GM19035 (cell line): ENCODE data around the gene SERPINA12.

ENCODE experiments used
- ATAC-seq: cut with Tn5 transposase; IDR thresholded peaks from one replicate; pipeline ENCODE4 v1.9.1; 2021; ENCODE audit not compliant: unreplicated experiment

Gene SERPINA12

DNA sequence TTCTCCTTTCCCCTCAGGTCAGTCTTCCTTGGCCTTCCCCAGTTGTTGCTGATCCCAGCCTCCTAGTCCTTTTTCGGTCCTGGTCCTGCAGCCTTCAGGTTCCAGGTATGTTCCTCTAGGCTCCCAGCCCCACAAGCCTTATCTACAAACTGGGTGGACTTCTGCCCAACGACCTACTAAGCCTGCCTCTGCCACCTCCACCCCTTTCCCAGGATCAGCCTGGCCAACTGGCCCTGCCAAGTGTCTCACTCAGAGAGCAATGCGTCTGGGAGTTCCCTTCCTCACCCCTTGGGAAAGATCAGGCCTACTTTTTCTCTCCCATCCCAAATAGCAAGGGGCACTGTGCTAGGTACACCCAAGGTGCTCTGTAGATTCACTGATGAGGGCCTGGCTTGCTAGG lies at the start of gene SERPINA12:
Gene SERPINA12 (minus strand): TSS at position 114 of the 400 bp plus-strand sequence. CDS start 11,072 bp downstream, outside the sequence.
- no peak for ATAC-seq

DNA sequence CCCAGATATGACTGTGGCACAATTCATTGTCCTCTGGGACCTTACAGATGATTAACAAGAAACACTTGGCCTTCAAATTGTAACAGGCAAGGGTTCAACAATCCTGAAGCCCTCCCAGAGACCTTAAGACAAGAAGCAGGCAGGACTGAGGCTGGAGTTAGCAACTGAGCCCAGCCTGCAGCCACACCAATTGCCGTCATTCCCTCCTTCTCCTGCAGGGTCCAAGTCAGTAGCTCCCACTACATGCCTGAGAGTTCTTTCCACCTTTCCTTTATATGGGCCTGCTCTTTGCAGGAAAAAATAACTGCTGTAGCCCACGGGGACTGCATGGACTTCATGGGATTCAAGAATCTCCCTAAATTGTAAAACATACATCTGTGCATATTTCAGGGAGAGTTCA lies 49.6 kb upstream of the SERPINA12 start:
- ATAC-seq, result no peak

DNA sequence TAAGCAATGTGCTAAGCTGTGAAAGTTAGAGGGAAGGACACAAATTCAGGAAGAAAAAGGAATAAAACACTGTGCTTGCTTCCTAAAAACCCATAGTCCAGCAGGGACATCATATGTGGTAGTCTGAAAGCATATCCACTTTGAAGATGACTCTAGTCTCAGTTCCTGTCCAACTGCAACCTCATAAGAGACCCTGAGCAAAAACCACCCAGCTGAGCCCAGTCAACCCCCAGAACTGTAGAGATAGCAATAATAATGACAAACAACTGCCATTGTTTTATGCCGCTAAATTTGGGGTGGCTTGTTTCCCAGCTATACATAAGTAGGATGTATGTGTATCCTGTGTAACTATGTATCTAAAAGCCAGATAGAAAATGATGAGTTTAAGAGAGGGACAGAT lies 48.1 kb upstream of the SERPINA12 start:
- ATAC-seq, result no peak

DNA sequence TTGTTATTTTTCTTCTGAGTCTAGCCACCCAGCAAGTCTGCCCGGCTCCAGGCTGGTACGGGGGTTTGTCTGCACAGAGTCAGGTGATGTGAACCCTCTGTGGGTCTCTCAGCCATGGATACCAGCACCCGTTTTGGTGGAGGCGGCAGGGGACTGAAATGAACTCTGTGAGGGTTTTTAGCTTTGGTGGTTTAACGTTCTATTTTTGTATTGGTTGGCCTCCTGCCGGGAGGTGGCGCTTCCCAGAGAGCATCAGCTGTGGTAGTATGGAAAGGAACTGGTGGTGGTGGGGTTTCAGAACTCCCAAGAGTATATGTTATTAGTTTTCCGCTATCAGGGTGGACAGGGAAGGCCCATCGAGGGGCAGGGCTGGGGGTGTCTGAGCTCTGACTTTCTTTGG lies 46.7 kb upstream of the SERPINA12 start:
- no peak for ATAC-seq

GRCh38 chr14:94550041-94550440 lies 40.8 kb upstream of the SERPINA12 start:
- ATAC-seq, result no peak

DNA sequence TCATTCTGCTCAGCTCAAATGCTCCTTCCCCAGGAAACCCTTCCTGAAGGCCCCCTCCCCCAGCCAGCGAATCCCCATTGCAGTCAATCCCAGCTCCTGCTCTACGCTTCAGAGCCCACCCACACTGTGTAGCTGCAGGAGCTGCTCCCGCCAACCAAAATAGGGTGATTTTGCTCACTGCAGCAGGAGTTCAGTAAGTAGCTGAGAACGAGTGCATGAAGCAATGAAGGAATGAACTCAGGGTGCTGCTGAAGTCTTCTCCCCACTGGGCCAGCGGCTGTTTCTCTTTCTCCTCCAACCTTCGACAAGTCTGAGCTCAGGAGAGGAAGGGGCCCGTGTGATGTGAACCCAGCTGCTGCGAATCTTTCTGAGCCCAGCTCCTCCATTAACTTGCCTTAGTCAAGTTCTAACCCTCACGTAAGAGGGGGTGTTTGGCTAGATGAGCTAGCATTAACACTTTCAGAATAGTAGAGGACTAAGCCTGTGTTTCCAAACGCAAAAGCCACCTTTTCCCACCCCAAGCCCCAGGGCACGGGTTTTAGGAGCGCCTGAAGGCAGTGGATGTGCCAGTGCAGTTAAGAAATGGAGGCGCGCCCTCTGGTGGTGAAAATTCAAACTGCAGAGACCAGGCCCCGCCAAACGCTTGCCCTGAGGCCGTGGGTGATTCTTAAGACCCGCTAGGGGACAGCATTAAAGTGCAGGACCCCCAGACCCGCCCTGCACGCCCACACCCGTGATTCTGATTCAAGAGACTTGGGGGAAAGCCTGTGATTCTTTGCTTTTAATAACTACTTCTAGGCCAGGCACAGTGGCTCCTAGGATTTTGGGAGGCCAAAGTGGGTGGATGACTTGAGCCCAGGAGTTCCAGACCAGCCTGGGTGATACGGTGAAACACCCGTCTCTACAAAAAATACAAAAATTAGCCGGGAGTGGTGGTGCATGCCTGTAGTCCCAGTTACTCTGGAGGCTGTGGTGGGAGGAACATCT lies 40.0 kb upstream of the SERPINA12 start:
- peak; percentile 60 for ATAC-seq

DNA sequence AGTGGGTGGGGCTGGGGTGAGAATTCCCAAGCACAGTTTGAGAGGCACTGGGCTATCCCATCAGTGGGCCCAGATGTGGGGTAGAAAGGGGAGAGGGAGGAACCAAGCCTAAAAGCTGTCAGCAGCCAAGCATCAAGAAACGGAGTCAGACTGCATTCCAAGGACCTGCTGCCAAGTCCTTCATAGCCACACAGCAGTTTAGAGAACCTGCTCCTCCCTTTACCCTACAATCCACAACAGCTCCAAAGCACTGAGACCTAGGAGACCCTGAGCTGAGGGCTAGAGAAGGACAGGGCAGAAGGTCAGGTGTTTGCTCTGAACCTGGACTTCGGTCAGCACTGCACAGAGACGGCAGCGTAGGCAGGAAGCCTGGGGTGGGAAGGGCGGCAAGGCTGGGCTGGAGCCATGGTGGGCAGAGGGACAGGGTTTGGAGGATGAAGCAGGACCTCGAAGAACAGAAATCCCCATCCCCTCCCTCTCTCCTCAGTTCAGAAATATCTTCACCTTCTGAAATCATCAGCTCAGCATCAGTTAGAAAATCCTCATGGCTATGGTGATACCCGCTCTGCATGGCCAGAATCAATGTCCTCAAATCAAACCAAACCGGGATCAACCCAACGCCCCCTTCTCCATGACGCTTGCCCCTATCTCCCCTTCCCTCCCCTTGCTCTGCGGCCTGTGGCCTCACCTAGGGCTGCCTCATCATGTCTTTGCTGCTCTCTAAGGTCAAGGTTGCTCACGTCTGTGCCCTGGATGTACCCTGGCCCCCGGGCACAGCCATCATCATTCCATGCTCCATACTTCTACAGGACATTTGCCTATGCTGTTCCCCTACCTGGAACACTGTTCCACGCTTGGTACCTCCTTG lies 39.1 kb upstream of the SERPINA12 start:
- ATAC-seq, result no peak

- no peak for ATAC-seq
Observed at GRCh38 chr14:94547726-94548125, 38.5 kb upstream of the SERPINA12 start.

- no peak for ATAC-seq
Observed at GRCh38 chr14:94547151-94547680, 37.9 kb upstream of the SERPINA12 start.

DNA sequence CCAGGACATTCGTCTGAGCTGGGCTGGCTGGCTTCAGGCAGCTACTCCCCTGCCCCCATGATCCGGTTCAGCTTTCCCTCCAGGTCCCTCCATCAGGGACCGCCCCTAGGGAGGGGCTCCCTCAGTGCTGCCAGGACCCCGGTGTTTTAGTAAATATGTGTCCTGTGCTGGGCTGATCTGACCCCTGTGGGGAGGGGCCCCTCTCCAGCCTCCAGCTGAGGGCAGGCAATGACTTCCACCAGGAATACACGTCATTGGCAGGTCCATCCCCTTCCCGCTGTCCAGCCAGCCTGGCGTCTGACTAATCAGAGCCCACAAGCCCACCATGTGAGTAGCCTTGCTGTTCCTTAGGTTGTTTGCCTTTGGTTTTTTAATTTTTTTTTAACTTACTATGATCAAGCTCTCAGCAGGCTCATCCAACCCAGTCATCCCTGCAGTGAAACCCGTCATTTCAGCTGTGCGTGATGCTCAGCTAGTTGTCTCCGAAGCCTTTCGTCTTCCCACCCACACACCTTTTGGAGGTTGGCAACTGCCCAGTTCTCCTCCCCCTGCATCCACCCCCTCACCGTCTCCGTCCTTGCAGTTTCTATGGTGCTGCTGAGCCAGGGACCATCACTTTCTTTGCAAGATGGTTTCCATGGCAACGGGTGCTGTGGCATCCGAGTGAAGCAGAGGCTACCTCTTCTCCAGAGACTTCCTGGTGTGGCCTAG lies 36.0 kb upstream of the SERPINA12 start:
- no peak for ATAC-seq

DNA sequence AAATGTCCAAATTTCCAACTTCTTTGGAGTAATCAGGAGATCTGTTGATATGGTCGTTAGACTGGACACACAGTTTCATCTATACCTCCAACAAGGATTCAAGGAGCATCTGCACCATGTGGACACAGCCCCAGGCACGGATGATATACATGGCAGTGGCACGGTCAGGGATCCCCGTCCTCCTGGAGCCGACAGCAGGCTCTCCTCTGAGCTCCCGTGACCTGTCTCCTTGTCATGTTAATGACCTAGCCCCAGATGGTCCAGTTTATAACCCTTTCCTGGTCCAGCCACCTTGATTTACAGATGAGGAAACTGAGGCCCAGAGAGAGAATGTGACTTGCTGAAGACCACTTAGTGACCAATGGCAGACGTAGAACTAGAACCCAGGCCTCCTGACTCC lies 35.5 kb upstream of the SERPINA12 start:
- ATAC-seq, result no peak

DNA sequence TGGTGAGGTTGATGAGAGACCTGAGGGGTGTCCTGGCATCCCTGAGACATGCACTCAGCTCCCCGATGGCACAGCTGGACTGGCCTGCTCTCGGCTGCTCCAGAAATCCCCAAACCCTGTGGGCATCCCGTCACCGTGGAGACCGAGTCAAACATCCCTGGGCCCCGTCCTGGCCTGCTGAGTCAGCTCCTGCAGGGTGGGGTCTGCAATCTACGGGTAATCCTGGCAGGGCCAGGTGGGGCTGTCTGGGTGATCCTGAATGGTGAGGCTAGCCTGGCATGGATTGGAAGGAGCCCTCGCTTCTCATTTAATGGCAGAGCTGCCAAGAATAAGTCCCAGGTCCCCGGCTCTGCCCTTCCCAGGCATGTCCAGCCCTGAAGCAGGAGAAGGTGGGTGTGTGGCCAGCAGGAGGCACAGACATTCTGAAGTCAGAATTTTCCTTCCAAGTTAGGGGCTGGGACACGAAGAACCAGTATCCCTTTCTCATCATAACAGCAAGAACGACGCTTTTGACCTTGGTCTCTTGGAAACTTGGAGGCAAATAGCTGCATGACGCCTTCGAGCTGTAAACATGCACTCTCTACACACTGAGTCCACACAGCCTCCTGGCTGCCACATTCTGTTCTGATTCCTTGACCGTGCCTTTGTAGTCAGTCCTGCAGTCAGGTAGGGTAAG lies 34.3 kb upstream of the SERPINA12 start:
- ATAC-seq, result no peak

DNA sequence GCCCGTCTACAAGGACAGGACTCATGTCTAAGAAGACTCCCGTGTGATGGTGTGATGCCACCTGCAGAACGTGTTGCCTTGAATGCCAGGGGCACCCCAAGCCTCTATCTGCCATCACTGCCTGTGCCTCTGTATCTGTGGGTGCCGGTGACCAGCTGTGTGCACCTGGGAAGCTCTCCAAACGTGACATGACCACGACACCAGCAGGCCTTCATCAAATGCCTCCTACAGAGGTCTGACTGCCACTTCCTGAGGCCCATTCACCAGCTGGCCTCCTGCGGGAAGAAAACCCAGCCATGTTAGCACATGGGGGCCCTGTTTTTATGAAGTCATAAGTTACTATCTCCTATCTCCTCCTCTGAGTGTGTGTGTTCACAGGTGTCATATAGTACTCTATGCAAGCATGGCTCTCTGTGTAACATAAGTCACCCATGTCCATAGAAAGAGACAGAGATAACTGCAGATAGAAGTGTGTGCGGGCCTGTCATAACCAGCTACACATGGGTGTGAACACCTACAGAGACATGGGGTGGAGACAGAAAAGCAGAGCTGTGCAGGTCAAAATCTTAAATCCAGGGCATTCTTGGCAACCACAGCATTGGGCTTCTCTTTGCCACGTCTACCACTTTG lies 33.7 kb upstream of the SERPINA12 start:
- no peak for ATAC-seq

DNA sequence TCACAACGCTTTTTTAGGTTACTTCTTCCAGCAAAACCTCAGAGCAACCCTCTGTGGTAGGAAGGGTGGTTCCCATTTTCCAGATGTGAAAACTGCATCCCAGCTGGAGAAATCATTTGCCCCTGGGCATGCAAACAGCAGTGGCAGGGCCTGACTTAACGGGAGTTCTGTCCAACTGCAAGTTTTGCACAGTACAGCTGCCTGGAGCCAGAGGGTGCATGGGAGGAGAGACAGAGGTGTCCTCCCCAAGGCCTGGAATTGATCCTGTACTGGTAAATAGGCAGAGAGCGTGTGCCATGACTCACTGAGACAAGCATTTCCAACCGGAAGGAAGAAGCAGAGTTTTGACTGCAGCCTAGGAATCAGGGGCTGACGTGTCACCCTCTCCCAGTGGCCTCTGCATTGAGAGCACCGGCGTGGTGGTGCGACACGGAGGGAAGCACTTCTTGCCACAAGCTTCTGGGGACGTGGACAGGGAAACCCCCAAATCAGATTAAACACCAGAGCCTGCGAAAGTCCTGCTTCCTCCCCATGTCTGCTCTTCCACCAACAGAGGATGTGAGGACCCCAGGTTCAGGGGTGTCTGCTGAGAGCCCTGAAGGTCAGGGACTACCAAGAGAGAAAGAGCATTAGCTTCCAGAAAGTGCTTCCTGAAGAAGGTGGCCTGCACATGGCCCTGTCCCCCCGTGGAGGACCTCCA lies 33.0 kb upstream of the SERPINA12 start:
- no peak for ATAC-seq

GRCh38 chr14:94541234-94541975 lies 32.1 kb upstream of the SERPINA12 start:
- no peak for ATAC-seq

GRCh38 chr14:94540031-94540794 lies 30.9 kb upstream of the SERPINA12 start:
- ATAC-seq, result no peak

- ATAC-seq, result no peak
Observed at GRCh38 chr14:94539181-94539580, 29.9 kb upstream of the SERPINA12 start.
